ENCODE results near the gene DES.

The DES gene

DNA sequence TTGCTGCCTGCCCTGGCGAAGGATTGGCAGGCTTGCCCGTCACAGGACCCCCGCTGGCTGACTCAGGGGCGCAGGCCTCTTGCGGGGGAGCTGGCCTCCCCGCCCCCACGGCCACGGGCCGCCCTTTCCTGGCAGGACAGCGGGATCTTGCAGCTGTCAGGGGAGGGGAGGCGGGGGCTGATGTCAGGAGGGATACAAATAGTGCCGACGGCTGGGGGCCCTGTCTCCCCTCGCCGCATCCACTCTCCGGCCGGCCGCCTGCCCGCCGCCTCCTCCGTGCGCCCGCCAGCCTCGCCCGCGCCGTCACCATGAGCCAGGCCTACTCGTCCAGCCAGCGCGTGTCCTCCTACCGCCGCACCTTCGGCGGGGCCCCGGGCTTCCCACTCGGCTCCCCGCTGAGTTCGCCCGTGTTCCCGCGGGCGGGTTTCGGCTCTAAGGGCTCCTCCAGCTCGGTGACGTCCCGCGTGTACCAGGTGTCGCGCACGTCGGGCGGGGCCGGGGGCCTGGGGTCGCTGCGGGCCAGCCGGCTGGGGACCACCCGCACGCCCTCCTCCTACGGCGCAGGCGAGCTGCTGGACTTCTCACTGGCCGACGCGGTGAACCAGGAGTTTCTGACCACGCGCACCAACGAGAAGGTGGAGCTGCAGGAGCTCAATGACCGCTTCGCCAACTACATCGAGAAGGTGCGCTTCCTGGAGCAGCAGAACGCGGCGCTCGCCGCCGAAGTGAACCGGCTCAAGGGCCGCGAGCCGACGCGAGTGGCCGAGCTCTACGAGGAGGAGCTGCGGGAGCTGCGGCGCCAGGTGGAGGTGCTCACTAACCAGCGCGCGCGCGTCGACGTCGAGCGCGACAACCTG, at the start of gene DES:
TSS of gene DES (plus strand) at position 223 of the 857 bp plus-strand sequence. CDS start at position 309, 86 bp downstream.
- no peaks in the 10 kb centered on the region for H3K4me1 ChIP-seq (ENCODE audit: low read length)
- H3K9ac ChIP-seq (ENCODE audit: low read length): no peak within 1 kb of the TSS
- no peak within 1 kb of the TSS for H3K4me3 ChIP-seq (ENCODE audit: low read length)
- no peaks in the 10 kb centered on the region for H3K79me2 ChIP-seq (ENCODE audit: low read length)
- H3K36me3 ChIP-seq (replicated peaks; ENCODE audit: insufficient read depth, low read length): no peaks in the 10 kb centered on the region
- no peak within 1 kb of the TSS for H2AFZ ChIP-seq (ENCODE audit: low read length)
- H3K4me2 ChIP-seq (ENCODE audit: low read depth, low read length): no peak within 1 kb of the TSS
- TF ChIP-seq, protein P1, sequence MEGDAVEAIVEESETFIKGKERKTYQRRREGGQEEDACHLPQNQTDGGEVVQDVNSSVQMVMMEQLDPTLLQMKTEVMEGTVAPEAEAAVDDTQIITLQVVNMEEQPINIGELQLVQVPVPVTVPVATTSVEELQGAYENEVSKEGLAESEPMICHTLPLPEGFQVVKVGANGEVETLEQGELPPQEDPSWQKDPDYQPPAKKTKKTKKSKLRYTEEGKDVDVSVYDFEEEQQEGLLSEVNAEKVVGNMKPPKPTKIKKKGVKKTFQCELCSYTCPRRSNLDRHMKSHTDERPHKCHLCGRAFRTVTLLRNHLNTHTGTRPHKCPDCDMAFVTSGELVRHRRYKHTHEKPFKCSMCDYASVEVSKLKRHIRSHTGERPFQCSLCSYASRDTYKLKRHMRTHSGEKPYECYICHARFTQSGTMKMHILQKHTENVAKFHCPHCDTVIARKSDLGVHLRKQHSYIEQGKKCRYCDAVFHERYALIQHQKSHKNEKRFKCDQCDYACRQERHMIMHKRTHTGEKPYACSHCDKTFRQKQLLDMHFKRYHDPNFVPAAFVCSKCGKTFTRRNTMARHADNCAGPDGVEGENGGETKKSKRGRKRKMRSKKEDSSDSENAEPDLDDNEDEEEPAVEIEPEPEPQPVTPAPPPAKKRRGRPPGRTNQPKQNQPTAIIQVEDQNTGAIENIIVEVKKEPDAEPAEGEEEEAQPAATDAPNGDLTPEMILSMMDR (IDR thresholded peaks at IDR 0.05; ENCODE audit: low read length): no peak
- TF ChIP-seq EZH2phosphoT487 (IDR thresholded peaks at IDR 0.05; ENCODE audit: low read length) (no peak), EZH2 (optimal IDR thresholded peaks at IDR 0.05; ENCODE audit: low read depth, low read length) (no peak)
- no peaks in the 10 kb centered on the region for H3F3A ChIP-seq (ENCODE audit: insufficient read depth, low read length)
- H3K9me2 ChIP-seq (replicated peaks; ENCODE audit: insufficient read depth, low read length): no peaks in the 10 kb centered on the region
- peaks cover 25% of the 10 kb centered on the region for H3K27me3 ChIP-seq (replicated peaks; ENCODE audit: insufficient read depth, low read length)
- no peaks in the 10 kb centered on the region for H4K20me1 ChIP-seq (ENCODE audit: insufficient read depth, low read length)
- no peaks in the 10 kb centered on the region for H3K9me3 ChIP-seq (replicated peaks; ENCODE audit: insufficient read depth, low read length)
- H3K27ac ChIP-seq (ENCODE audit: low read length): no peak within 1 kb of the TSS
- DNase-seq: no peak

DNA sequence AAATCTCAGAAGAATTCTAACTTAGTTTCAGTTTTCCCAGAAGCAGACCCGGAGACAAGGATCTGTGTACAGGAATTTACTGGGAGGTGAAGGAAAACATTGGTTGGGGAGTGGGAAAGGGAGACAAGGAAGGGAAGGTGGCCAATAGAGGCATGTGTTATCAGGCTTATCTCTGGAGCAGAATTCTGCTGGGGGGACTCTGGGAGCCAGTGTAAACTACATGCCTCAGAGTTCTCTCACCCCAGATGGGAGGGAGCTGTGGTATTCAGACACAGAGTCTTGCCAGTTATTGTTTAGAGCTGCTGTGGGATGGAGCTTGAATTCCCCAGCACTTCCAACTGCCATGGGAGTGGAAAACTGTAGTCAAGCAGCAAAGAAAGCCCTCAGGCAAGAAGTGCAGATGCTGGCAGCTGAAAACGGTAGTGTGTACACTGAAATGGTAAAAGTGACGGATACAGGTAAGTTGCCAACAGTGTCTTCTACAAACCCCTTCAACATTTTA, 49.4 kb upstream of the DES start:
- no peak for TF ChIP-seq EZH2 (optimal IDR thresholded peaks at IDR 0.05; ENCODE audit: low read depth, low read length)
- TF ChIP-seq, protein P1 (IDR thresholded peaks at IDR 0.05; ENCODE audit: low read length): no peak
- TF ChIP-seq EZH2phosphoT487 (IDR thresholded peaks at IDR 0.05; ENCODE audit: low read length): no peak
- H3K27ac ChIP-seq (ENCODE audit: low read length): no peak overlapping the region
- H3K4me2 ChIP-seq (ENCODE audit: low read depth, low read length): no peak overlapping the region
- no peaks in the 10 kb centered on the region for H3K36me3 ChIP-seq (replicated peaks; ENCODE audit: insufficient read depth, low read length)
- no peak for DNase-seq
- no peaks in the 10 kb centered on the region for H3F3A ChIP-seq (ENCODE audit: insufficient read depth, low read length)
- no peaks in the 10 kb centered on the region for H4K20me1 ChIP-seq (ENCODE audit: insufficient read depth, low read length)
- H3K4me3 ChIP-seq (ENCODE audit: low read length): no peak overlapping the region
- no peak overlapping the region for H3K9ac ChIP-seq (ENCODE audit: low read length)
- no peaks in the 10 kb centered on the region for H3K4me1 ChIP-seq (ENCODE audit: low read length)
- H3K27me3 ChIP-seq (replicated peaks; ENCODE audit: insufficient read depth, low read length): no peaks in the 10 kb centered on the region
- H2AFZ ChIP-seq (ENCODE audit: low read length): no peak overlapping the region
- no peaks in the 10 kb centered on the region for H3K9me3 ChIP-seq (replicated peaks; ENCODE audit: insufficient read depth, low read length)
- H3K79me2 ChIP-seq (ENCODE audit: low read length): no peaks in the 10 kb centered on the region
- no peaks in the 10 kb centered on the region for H3K9me2 ChIP-seq (replicated peaks; ENCODE audit: insufficient read depth, low read length)

DNA sequence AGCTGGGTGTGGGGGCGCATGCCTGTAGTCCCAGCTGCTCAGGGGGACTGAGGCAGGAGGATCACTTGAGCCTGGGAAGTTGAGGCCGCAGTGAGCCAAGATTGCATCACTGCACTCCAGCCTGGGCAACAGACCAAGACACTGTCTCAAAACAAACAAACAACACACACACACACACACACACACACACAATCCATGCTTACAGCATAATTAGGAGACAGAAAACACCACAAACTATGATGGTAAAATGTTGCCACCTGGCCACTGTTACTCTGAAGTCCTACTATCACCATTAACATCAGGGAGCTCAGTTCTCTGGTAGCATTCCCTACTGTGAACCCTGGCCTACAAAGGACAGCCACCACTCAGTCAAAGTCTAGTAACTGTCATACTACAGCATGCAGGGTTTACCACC, 48.7 kb upstream of the DES start:
- H3K9me3 ChIP-seq (replicated peaks; ENCODE audit: insufficient read depth, low read length): no peaks in the 10 kb centered on the region
- no peak overlapping the region for H2AFZ ChIP-seq (ENCODE audit: low read length)

More for the DNA sequence above, 48.7 kb upstream of the DES start:
- Histone ChIP-seq H4K20me1 (ENCODE audit: insufficient read depth, low read length) (no peaks in the 10 kb centered on the region), H3K27ac (ENCODE audit: low read length) (no peak overlapping the region), H3K36me3 (replicated peaks; ENCODE audit: insufficient read depth, low read length) (no peaks in the 10 kb centered on the region; the same call in 1 of the 2 replicates), H3K4me1 (ENCODE audit: low read length) (no peaks in the 10 kb centered on the region), H3K4me3 (ENCODE audit: low read length) (no peak overlapping the region), H3K4me2 (ENCODE audit: low read depth, low read length) (no peak overlapping the region), H3K79me2 (ENCODE audit: low read length) (no peaks in the 10 kb centered on the region), H3K9me2 (replicated peaks; ENCODE audit: insufficient read depth, low read length) (no peaks in the 10 kb centered on the region), H3K9ac (ENCODE audit: low read length) (no peak overlapping the region), H3F3A (ENCODE audit: insufficient read depth, low read length) (no peaks in the 10 kb centered on the region), H3K27me3 (replicated peaks; ENCODE audit: insufficient read depth, low read length) (no peaks in the 10 kb centered on the region)
- TF ChIP-seq, protein P1 (IDR thresholded peaks at IDR 0.05; ENCODE audit: low read length): no peak
- no peak for TF ChIP-seq EZH2phosphoT487 (IDR thresholded peaks at IDR 0.05; ENCODE audit: low read length)
- TF ChIP-seq EZH2 (optimal IDR thresholded peaks at IDR 0.05; ENCODE audit: low read depth, low read length): no peak
- no peak for DNase-seq
